GM19397 (cell line): ENCODE results near the gene TTLL6.
"Not testable (repeated sequence)": the region's sequence is repeated elsewhere in the genome, so short reads cannot be mapped to it uniquely, and the experiment has no call there.

Source experiments
- ATAC-seq: cut with Tn5 transposase; IDR thresholded peaks from one replicate; pipeline ENCODE4 v1.9.1; 2021; ENCODE audit warnings: mild to moderate bottlenecking, moderate library complexity; ENCODE audit not compliant: unreplicated experiment

Gene TTLL6

DNA sequence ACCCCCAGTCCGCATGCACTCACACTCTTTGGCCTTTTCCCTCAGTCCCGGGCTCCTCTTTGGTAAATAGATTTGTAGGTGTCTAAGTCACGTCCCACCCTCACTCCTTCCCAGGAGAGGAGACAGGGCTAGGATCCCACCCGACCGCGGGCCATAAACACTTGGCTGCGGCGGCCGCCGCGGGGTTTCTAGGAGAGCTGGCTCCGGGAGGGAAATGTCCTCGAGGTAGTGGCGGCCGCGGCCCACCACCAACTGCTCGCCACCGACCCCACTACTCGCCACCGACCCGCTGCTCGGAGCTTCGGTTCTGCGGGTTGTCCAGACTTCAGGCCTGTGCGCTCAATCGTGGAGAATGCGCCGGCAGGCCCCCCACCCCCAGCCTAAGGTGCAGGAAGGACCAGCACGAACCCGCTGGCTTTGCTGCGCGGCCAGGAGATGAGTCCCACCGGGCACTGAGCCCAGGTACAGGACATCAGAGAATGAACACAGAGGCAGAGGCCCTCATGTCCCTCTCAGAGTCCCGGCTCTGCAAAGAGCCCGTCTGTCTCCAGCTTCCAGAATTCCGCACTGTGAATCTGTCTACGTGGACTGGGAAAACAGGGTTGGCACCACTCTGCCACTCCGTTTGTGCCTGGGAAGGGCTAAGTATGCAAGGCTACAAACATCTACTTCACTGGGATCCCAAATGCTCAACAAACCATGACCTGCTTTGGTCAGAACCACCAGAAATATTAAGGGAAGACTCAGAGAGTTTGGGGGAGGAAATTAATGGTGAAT lies 91.6 kb downstream of the TTLL6 start:
- ATAC-seq, result no peak

DNA sequence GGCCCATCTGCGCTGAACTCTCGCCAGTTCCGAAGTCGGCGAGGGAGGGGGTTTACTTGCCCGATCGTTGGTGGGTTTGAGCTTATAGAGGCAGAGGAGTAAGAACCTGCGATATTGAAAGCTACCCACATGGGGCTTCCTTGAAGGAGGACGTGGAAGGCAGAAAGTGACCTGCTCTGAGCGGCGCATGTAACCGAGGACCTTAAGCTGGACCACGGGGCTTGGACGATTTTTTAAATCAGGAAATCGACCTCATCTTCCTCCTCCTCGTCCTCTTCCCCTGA lies 92.1 kb downstream of the TTLL6 start:
- no peak for ATAC-seq

DNA sequence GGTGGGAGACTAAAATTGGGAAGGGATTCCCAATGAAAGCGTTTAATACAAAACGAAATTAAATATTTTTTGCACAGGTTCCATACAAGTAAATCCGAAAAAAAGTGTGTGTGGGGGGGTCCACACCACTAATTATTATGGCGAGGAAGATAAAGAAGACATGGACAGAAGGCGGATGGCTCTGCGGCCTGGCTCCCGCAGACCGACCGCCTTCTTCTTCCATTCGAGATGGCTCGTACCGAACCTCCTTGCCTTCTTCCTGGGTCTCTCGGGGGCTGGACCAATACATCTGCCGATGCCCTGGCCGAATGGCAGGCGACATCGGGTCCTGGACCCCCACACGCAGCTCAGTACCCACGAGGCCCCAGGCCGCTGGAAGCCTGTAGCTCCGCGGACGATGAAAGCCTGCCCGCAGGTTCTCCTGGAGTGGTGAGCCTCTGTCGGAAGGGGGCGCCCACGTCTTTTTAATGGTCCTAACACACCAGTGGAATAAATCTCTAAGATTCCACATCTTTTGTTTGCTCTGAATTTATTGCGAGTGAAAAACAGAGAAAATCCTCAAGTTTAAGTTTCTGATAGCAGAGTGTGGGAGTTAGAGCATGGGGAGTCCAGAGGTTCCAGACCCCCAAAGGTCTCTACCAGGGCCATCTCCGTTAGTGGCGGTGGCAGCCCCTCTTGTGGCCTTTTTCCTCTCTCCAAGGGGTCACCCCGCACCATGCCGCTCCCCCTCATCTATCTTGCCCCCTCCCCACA lies 92.6 kb downstream of the TTLL6 start:
- no peak for ATAC-seq

DNA sequence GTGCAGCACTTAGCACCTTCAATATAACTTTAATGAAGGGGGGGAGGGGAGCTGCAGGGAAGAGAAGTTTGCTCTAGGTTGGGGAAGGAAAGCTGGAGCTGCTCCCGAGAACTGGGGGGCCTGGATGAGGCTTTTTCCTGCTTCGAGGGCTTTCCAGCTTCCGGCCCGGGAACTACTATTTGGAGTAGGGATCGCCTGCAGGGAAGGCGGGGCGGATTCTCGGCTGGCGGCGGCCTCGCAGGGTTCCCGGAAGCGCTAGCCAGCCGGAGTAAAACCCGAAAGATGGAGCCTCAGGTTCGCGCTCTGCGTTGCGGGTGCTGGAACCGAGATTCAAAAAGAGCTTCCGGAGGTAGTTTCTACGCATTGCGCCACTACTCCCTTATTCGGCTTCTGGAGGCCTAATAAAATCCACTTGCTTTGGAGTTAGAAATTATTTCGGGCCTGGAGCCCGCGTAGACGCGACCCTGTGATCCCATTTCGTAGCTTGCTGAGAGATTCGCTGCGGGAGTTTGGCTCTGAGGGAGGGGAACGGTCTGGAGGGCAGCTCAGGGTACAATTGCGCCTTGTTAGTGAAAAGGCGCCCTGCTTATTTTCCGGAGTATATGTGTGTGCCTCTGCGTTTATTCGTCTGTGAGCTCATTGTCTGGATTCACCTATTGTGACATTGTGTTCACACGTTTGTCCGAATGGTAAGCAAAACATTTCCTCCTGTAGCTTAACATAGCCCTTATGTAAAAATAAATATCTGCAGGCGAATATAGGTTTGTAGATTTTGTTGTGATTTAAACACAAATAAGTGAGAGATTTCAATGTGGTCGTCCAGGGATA lies 93.4 kb downstream of the TTLL6 start:
- ATAC-seq, result no peak

GRCh38 chr17:48722915-48723422 lies 94.1 kb downstream of the TTLL6 start, which contains the start of gene PRAC2:
TSS of gene PRAC2 (plus strand) at chr17:48723185. CDS start at chr17:48724411, 1,226 bp downstream.
- ATAC-seq, result no peak

- no peak for ATAC-seq
Measured at GRCh38 chr17:48722201-48722907, 94.7 kb downstream of the TTLL6 start, which contains the start of gene PRAC1. TSS of gene PRAC1 (minus strand) at chr17:48722518. CDS start at chr17:48722392, 126 bp downstream.

DNA sequence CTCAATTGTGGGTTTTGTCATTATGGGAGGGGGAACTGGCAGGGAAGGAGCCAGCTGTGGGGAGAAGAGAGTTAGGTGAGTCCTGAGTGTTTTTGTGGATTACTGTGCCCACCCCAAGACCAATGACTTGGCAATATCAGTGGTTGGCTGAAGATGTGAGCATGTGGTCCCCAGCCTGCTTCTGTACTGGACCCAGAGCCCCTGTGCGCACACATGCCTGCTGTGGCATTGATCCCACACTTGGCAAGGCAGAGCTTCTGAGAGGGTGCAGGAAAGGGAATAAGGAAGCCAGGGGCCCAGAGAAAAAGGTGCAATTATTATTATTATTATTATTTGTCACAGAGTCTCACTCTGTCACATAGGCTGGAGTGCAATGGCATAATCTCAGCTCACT lies 96.0 kb downstream of the TTLL6 start:
- ATAC-seq, result no peak

DNA sequence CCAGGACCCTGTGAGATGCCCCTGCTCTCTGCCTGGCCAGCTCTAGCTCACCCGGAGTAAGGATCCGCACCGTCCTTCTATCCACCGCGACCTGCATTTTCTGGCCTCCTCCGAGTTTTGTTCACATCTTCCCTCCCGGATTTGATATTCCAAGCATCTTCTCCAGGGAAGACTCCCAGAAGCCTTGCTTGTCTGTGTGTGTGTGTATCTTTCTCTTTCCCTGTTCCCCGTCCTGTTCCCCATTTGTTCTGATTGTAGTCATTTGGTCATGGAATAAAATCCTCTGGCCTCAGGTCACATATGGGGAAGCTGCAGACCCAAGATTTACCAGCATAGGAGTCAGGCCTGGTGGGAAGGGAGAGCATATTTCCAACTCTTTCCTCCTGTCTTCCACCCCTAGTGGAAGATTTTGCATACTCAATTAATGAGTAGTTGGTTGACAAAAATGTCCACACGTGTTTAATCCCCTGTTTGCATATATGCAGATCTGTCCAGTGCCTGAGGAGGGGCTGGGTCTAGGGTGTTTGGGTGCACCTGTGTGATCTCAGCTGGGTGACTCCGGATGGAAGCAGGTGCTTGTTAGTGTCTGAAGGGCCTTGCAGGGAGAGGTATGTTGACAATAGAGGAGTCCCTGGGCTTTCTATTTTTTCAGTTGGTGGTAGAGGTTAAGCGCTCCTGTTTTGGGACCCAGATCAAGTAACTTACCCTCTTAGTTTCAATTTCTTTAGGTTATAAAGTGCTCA lies 96.6 kb downstream of the TTLL6 start:
- no peak for ATAC-seq

GRCh38 chr17:48719642-48720265 lies 97.3 kb downstream of the TTLL6 start:
- ATAC-seq, result no peak

- no peak for ATAC-seq
Measured at GRCh38 chr17:48718761-48719641, 98.0 kb downstream of the TTLL6 start.

DNA sequence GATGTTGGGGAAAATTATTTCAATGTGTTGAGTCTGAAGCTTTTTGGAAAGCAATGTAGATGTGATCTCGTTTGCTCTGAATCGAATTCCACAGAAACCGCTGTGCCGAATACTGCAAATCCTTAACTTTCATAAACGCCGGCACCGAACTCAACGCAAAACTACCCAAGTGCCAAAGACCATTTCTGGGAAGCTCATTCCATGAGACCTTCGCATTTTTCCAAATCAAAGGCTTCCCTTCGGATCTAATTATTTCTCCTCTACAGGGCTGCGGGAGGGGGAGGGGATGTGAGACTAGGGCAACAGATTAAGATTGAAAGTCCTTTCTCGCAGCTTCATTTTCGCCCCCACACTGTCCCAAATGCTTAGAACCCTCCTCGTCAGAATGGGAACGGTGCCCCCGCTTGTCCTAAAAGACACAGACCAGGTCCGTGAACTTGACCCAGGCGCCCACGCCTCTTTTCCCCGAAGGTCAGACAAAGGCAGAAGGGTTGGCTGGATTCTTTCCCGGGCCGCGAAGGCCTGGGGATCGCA lies 98.7 kb downstream of the TTLL6 start:
- ATAC-seq, result no peak

DNA sequence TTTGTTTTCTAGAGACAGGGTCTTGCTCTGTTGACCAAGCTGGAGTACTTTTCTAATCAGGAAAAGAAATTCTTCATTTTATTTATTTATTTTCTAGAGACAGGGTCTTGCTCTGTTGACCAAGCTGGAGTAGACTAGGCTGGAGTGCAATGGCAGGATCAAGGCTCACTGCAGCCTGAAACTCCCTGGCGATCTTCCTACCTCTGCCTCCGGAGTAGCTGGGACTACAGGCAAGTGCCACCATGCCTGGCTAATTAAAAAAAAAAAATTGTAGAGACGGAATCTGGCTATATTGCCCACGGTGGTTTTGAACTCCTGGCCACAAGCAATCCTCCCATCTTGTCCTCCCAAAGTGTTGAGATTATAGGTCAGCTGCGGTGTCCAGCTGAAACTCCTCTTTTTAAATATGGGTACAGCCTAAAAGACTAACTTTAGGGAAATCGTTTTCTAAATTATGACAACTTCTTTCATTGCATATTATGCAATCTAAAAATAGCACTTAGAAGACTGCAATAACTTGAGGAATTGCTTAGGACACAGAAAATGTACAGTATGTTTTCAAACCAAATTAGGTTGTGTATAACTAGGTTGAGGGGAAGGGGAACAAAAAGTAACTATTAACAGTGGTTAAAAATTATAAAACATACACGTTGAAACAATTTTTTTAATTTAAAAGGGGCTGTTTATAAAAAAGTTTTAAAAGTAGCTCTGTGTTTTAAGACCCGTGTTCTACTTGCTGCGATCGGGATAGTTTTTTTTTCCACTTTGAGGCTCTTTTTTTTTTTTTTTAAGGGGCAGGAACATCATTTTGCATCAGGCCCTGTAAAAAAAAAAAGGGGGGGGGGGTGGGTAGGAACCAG lies 99.4 kb downstream of the TTLL6 start:
- no peak for ATAC-seq

- ATAC-seq, result not testable (repeated sequence)
Measured at GRCh38 chr17:48716549-48716948, 100.5 kb downstream of the TTLL6 start.

DNA sequence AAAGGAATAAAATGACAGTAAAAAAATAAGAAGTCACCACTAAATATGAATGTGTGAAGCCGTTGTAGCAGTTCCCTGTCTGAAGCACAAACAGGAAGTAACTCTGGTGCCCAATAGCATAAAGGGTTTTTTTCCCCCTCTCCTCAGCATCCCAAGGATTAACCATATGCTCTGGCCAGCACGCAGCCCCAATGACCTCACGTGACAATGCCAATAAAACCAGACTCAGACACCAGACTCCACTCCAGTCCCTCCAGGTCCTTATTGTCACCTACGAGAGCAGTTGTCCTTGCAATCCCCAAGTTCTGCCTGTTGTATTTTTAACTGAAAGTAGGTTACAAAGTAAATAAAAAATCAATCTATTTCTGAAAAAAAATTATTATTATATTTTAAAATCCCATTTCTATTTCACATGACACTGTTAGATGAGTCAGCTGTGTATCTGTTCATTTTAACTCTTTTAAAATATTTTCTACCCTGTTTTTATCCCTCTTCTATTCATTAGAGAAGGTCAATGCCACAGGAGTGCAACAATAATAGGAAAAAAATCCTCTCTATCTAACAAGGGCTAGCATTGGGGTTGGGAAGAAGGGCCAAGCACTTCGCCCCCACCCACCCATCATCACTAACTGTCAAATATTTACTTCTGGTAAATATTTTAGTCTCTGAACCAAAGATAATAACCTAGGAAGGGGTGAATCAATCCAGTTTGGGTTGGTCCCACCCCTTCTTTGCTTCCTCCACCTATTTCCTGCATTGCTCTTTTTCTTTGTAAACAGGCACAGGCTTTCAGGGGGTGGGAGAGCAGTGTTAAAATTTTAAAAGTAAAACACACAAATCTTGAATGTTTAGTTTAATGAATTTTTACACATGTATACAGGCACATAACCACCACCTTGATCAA lies 101.3 kb downstream of the TTLL6 start:
- no peak for ATAC-seq
